Endothelial cell of umbilical vein (primary cell): ENCODE measurements around the gene C9orf57.

Experiments used
- EZH2 ChIP-seq: IDR thresholded peaks from 2 replicates; pipeline ENCODE4 v1.6.1; 2012; ENCODE audit warnings: borderline replicate concordance, low read depth, mild to moderate bottlenecking, moderate library complexity, low read length, inconsistent platforms; ENCODE audit not compliant: severe bottlenecking
- JUN ChIP-seq: IDR thresholded peaks from 2 replicates; pipeline ENCODE4 v1.6.1; 2011; ENCODE audit warnings: borderline replicate concordance, low read depth; ENCODE audit not compliant: insufficient read length, insufficient read depth
- MAX ChIP-seq: IDR thresholded peaks from 2 replicates; pipeline ENCODE4 v1.6.1; 2011; ENCODE audit not compliant: insufficient read depth, insufficient read length
- POLR2A ChIP-seq: IDR thresholded peaks from 2 replicates; pipeline ENCODE4 v1.6.1; 2012; ENCODE audit warnings: low read depth, mild to moderate bottlenecking, control low read depth, low read length
- POLR2AphosphoS5 ChIP-seq: IDR thresholded peaks from 2 replicates; pipeline ENCODE4 v1.6.1; 2012; ENCODE audit warnings: low read depth, mild to moderate bottlenecking, control low read depth, low read length, moderate library complexity; ENCODE audit not compliant: insufficient read depth
- TF ChIP-seq, protein P1 (sequence below), 2 donors: IDR thresholded peaks; 1 replicate in 1 of 2; 2 replicates in 1 of 2; pipeline ENCODE4 v1.5.1; 2011; ENCODE audit warnings: low read length in 2 of 2, mild to moderate bottlenecking in 2 of 2, moderate library complexity in 2 of 2, control low read depth in 1 of 2, inconsistent platforms in 1 of 2, low read depth in 1 of 2; ENCODE audit not compliant: insufficient read depth in 1 of 2; ENCODE audit errors: extremely low read depth in 1 of 2

DNA sequence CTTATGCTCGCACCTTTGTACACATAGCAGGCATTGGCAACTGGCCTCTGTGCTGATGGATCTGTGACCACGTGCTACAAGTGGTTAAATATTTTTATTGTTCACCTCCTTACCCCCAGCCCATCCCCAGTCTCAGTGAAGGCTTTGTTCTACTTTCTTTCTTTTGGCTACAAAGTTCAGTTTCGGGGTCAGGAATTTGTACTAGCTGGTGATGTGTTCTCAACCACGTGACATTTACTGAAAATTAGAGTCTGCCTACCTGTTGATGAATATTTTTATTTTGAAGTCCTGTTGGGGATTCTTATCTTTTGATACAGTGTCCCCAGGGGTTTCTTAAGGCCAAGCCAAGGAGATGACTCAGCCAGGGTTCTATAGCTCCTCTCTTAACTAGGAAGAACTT lies 47.8 kb downstream of the C9orf57 start:
- TF ChIP-seq, protein P1, sequence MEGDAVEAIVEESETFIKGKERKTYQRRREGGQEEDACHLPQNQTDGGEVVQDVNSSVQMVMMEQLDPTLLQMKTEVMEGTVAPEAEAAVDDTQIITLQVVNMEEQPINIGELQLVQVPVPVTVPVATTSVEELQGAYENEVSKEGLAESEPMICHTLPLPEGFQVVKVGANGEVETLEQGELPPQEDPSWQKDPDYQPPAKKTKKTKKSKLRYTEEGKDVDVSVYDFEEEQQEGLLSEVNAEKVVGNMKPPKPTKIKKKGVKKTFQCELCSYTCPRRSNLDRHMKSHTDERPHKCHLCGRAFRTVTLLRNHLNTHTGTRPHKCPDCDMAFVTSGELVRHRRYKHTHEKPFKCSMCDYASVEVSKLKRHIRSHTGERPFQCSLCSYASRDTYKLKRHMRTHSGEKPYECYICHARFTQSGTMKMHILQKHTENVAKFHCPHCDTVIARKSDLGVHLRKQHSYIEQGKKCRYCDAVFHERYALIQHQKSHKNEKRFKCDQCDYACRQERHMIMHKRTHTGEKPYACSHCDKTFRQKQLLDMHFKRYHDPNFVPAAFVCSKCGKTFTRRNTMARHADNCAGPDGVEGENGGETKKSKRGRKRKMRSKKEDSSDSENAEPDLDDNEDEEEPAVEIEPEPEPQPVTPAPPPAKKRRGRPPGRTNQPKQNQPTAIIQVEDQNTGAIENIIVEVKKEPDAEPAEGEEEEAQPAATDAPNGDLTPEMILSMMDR (IDR thresholded peaks at IDR 0.05; ENCODE audit: extremely low read depth in 1 of 2, insufficient read depth in 1 of 2, low read depth in 1 of 2, low read length in 2 of 2) = no peak
- TF ChIP-seq POLR2A = no peak
- TF ChIP-seq POLR2AphosphoS5 = no peak
- TF ChIP-seq EZH2 = no peak
- no peak for TF ChIP-seq MAX
- TF ChIP-seq JUN = no peak
